ENCODE results near the gene SLC35F1.

DNA sequence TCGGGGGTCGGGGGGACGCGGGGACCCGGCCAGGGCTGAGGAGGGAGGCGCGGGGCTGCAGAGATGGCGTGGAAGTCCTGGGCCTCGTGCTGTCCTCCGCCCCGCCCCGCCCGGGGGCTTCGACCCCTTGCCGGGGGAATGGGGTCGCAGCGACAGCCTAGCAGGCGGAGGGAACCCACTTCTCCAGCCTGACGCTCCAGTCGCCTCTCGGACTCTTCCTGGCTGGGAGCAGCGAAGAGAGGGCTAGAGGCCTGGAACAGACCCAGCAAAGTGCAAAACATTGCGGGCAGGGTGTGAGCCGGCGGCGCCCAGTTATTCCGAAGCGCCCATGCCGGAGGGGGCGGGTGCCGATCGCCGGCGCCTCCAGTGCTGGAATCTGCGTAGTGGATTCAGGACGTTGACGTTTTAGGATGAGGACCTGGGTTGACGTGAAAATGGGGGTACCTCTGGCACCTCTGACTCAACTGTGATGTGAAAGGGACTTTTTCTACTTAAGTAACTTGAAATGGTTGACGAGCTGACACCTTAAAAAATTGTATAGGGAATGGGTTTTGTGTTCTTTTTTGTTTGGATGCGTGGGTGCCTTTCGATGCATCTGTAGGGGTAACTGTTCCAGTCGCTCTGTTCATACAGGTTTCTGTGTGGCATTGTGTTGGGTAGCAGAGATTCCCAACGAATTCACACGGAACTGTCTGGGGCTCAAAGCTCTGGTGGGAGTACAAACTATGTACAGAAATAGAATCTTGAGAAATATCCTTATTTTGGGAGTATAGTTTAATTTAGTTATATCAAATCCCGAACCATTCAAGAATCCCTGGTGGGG lies 1.4 kb downstream of the SLC35F1 start:
- no peak for TF ChIP-seq GLIS3 (CRISPR knock-in tag; IDR thresholded peaks at IDR 0.05)
- TF ChIP-seq, protein P1, sequence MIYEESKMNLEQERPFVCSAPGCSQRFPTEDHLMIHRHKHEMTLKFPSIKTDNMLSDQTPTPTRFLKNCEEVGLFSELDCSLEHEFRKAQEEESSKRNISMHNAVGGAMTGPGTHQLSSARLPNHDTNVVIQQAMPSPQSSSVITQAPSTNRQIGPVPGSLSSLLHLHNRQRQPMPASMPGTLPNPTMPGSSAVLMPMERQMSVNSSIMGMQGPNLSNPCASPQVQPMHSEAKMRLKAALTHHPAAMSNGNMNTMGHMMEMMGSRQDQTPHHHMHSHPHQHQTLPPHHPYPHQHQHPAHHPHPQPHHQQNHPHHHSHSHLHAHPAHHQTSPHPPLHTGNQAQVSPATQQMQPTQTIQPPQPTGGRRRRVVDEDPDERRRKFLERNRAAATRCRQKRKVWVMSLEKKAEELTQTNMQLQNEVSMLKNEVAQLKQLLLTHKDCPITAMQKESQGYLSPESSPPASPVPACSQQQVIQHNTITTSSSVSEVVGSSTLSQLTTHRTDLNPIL (CRISPR knock-in tag; IDR thresholded peaks at IDR 0.05; ENCODE audit: low read depth) = no peak
- TF ChIP-seq RARB (CRISPR knock-in tag; IDR thresholded peaks at IDR 0.05) = no peak
- TF ChIP-seq, protein P2, sequence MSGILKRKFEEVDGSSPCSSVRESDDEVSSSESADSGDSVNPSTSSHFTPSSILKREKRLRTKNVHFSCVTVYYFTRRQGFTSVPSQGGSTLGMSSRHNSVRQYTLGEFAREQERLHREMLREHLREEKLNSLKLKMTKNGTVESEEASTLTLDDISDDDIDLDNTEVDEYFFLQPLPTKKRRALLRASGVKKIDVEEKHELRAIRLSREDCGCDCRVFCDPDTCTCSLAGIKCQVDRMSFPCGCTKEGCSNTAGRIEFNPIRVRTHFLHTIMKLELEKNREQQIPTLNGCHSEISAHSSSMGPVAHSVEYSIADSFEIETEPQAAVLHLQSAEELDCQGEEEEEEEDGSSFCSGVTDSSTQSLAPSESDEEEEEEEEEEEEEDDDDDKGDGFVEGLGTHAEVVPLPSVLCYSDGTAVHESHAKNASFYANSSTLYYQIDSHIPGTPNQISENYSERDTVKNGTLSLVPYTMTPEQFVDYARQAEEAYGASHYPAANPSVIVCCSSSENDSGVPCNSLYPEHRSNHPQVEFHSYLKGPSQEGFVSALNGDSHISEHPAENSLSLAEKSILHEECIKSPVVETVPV (CRISPR knock-in tag; IDR thresholded peaks at IDR 0.05) = no peak
